ENCODE data around the gene RSBN1L. TPM values are rescaled to one million over a fixed set of nuclear protein-coding genes. Genes with fewer than 3 reads are reported as not detected.

RSBN1L gene
- total RNA-seq, 1 donor from 2014 or later: 9.4 TPM

- DNase-seq (ENCODE audit: low spot score): no peak
- intact Hi-C loops (cut with DNase I): no loop called here
Measured at GRCh38 chr7:77826300-77826699, 130.0 kb downstream of the RSBN1L start.

DNA sequence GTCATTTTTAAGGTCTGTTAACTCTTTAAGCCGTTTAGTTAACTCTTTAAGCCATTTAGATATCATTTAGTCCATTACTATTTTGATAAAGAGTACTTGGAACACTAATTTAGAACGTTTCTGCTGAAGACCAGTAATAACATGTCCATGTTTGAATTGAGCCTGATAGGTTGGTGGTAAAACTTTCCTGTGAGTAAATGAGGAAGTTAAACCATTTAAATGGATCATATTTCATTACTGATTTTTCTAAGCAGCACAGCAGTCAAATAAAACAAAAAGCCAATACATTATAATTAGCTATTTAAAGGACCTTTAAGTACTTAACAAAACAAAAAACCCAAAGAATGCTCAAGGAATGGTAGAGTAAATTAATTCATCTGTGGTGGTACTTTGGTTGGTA is 131.7 kb downstream of the RSBN1L start:
- intact Hi-C loops (cut with DNase I): no loop called here
- DNase-seq (ENCODE audit: low spot score): no peak

DNA sequence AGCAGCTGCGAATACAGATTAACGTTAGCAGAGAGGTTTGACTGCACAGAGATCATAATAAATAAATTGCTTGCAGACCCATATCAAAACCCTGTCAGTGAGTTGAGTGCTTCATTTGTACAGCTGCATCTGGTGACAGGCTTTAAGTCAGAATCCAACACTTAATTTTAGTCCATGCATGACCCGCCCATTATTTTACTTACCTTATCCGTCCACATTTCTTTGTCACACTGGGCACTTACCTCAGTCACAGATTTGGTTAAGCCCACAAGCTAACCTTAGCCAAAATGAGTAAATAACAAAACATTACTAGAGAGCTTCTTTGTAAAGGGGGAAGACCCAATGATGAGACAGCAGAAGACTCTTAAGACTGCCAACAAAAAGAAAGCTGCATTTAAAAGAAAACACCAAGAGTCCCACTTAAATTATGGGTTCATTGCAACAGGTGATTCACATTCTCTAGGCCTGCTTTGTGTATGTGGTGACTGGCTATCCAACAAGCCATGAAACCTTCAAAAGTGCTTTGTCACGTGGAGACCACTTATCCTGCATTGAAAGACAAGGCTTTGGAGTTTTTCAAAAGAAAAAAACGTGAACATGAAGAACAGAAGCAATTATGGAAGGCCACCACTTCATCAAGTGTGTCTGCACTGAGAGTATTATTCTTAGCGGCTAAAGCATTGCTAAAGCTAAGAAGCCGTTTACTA is 134.5 kb downstream of the RSBN1L start:
- intact Hi-C loops (cut with DNase I): no loop called here
- no peak for DNase-seq (ENCODE audit: low spot score)

DNA sequence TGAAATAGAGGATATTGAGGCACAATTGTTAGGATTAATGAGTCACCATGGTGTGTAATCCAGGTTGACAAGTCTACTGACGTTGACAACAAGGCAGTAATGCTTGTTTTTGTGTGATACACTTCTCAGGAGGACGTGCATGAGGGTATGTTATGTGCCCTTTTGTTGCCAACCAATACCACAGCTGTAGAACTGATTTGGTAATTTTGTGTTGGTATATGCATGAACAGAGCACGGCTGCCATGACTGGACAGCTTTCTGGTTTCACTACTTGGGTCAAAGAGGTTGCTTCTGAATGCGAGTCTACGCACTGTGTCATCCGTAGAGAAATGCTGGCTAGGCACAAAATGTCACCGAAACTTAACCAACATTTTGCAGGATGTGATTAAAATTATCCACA is 135.2 kb downstream of the RSBN1L start:
- intact Hi-C loops (cut with DNase I): no loop called here
- no peak for DNase-seq (ENCODE audit: low spot score)

DNA sequence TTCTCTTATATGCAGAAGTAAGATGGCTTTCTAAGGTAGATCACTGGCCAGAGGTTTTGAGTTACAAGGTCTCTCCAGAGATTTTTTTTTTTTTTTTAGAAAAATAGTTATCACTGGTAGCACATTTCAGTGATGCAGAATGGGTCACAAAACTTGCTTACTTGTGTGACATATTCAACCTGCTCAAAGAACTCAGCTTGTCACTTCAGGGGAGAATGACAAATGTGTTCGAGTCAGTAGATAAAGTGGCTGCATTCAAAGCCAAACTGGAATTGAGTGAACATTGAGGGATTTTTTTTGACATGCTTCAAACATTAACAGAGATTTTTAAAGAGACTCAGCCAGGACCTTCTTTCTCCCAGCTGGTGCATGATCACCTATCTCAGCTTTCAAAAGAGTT is 135.7 kb downstream of the RSBN1L start:
- no peak for DNase-seq (ENCODE audit: low spot score)
- intact Hi-C loops (cut with DNase I): no loop called here

Other genes starting within 250 kb of the RSBN1L start
- 41.6 TPM for gene PTPN12, start 159.2 kb upstream of the RSBN1L start, total RNA-seq
- gene TMEM60, start 102.0 kb downstream of the RSBN1L start, total RNA-seq: 6.4 TPM
- gene PHTF2, start 102.3 kb downstream of the RSBN1L start, total RNA-seq: 12.5 TPM